ENCODE results near the gene TRABD. TPM values are rescaled to one million over a fixed set of nuclear protein-coding genes. Genes with fewer than 3 reads are reported as not detected.

TRABD gene
- total RNA-seq, 4 donors from 2014 or later: 21.4 to 30.3 (median 24.5) TPM

DNA sequence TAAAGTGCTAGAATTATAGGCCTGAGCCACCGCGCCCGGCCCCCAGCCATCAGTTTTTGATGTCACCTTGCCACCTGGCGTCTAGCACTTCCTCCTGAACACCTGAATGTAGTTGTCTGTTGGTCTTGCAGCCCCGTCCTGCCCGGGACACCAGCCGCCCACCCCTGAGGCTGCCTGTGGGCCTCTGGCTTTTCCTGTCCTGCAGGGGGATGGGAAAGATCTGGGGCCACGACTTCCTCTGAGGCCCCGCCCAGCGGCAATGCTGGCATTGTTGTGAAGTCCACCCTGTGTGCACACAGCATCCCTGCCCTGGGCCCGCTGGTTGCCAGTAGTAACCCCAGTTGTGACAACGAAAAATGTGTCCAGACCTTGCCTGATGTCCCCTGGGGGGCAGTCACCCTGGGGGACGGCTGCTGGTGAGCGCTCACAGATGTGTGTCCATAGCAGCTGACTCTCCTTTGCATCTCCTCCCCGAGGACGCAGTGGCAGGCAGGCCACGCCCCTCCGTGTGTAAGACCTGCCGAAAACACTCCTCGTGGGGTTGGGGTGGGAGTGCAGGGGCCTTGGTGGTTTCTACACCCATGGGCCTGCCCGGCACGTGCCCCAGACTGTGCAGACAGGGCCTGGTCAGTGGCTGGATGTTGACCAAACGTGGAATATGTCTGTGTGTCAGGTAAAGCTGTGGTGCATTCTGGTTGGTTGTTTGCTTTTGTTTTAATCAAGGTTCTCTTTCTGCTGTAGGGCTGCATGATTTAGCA is 21.8 kb downstream of the TRABD start:
- H3K36me3 ChIP-seq: peaks cover 0 to 31% of the 10 kb centered on the region in 2 donors
- TF ChIP-seq POLR2A (IDR thresholded peaks at IDR 0.05) (no peak), CTCF (IDR thresholded peaks at IDR 0.05 in 4 of 5, conservative IDR thresholded peaks at IDR 0.05 in 1 of 5) (no peak)
- intact Hi-C loops (cut with DNase I; ENCODE audit: low total_unique reads): loop anchor here (1.0 to 10.0 kb wide), 3 partner anchors 60 to 273 kb away; no protein-coding TSS in a partner anchor
- peaks cover 25 to 32% of the 10 kb centered on the region in 2 donors for H3K4me1 ChIP-seq
- H3K27me3 ChIP-seq: no peaks in the 10 kb centered on the region
- in situ Hi-C loops (cut with MboI; ENCODE audit: low sequenced_read_pairs in 4 of 4): loop anchor here in 1 of 4 donors (10.0 kb wide), 1 partner anchor 273 kb away; no protein-coding TSS in a partner anchor
- no peak overlapping the region for H3K4me3 ChIP-seq
- no peak for ATAC-seq
- H3K9me3 ChIP-seq: no peaks in the 10 kb centered on the region
- H3K27ac ChIP-seq: peak overlapping the region; percentile 74 to 89 (median 82)
- DNase-seq: no peak

DNA sequence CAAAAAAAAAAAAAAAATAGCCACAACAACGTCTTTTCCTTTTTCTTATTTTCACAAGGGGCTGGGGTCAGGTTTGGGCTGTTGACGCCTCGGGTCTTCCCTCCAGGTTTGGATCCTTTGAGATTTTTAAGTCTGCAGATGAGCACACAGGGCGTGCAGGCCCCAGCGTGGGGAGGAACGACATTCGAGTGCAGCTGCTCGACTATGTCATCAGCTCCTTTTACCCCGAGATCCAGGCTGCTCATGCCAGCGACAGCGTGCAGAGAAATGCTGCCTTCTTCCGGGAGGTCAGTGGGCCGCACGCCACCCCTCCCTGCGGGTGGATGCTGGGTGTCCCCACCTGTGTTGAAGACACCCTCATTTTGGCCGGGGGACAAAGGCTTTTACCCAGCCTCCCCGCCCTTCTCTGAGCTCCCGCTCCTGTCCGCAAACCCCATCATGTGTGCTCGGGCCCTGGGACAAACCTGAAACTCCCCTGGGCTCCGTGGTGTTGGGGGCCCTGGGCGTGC is 22.8 kb downstream of the TRABD start:
- in situ Hi-C loops (cut with MboI; ENCODE audit: low sequenced_read_pairs in 4 of 4): loop anchor here in 1 of 4 donors (10.0 kb wide), 1 partner anchor 274 kb away; no protein-coding TSS in a partner anchor
- ATAC-seq (no peak), DNase-seq (no peak)
- no peak overlapping the region for H3K4me3 ChIP-seq
- no peaks in the 10 kb centered on the region for H3K9me3 ChIP-seq
- H3K4me1 ChIP-seq: peaks cover 25 to 30% of the 10 kb centered on the region in 2 donors
- H3K27me3 ChIP-seq: no peaks in the 10 kb centered on the region
- peaks cover 0 to 37% of the 10 kb centered on the region in 2 donors for H3K36me3 ChIP-seq
- intact Hi-C loops (cut with DNase I; ENCODE audit: low total_unique reads): loop anchor here (1.0 to 10.0 kb wide), 3 partner anchors 61 to 274 kb away; no protein-coding TSS in a partner anchor
- H3K27ac ChIP-seq: peak overlapping the region in 2 of 4 donors; percentile 23 to 83
- TF ChIP-seq POLR2A (IDR thresholded peaks at IDR 0.05) (no peak), CTCF (IDR thresholded peaks at IDR 0.05 in 4 of 5, conservative IDR thresholded peaks at IDR 0.05 in 1 of 5) (no peak)

- Histone ChIP-seq H3K27ac (peak overlapping the region in 3 of 4 donors; percentile 23 to 83 (median 24)), H3K4me3 (no peak overlapping the region), H3K4me1 (peaks cover 25 to 30% of the 10 kb centered on the region in 2 donors), H3K9me3 (no peaks in the 10 kb centered on the region), H3K27me3 (no peaks in the 10 kb centered on the region), H3K36me3 (peaks cover 0 to 43% of the 10 kb centered on the region in 2 donors)
- ATAC-seq (no peak), DNase-seq (no peak)
- TF ChIP-seq CTCF (IDR thresholded peaks at IDR 0.05 in 4 of 5, conservative IDR thresholded peaks at IDR 0.05 in 1 of 5) (no peak), POLR2A (IDR thresholded peaks at IDR 0.05) (no peak)
- in situ Hi-C loops (cut with MboI; ENCODE audit: low sequenced_read_pairs in 4 of 4): loop anchor here in 1 of 4 donors (10.0 kb wide), 1 partner anchor 274 kb away; no protein-coding TSS in a partner anchor
- intact Hi-C loops (cut with DNase I; ENCODE audit: low total_unique reads): loop anchor here (1.0 to 10.0 kb wide), 3 partner anchors 62 to 274 kb away; no protein-coding TSS in a partner anchor
Observed at GRCh38 chr22:50208939-50209892, 23.5 kb downstream of the TRABD start.

DNA sequence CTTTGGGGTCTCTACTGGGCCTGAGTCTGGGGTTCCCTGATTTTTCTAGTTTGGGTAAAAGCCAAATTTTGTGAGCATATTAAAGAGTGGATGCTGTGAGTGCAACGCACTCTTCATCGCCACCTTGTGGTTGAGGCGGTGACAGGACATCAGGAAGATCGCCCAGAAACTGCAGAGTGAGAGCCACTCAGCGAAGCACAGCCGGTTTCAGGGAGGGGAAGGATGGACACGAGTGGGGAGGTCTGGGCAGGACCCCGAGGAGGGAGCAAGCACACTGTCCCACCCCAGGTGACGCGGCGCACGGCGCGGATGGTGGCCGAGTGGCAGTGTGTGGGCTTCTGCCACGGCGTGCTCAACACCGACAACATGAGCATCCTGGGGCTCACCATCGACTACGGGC is 24.2 kb downstream of the TRABD start:
- intact Hi-C loops (cut with DNase I; ENCODE audit: low total_unique reads) (loop anchor here (5.0 to 10.0 kb wide), 3 partner anchors 42 to 275 kb away; partner anchors contain the start of gene HDAC10), in situ Hi-C loops (cut with MboI; ENCODE audit: low sequenced_read_pairs in 4 of 4) (loop anchor here in 1 of 4 donors (10.0 kb wide), 1 partner anchor 275 kb away; no protein-coding TSS in a partner anchor)
- peak in 1 of 2 donors; percentile 19 for ATAC-seq
- Histone ChIP-seq H3K36me3 (peaks cover 0 to 50% of the 10 kb centered on the region in 2 donors), H3K27me3 (no peaks in the 10 kb centered on the region), H3K4me3 (no peak overlapping the region), H3K9me3 (no peaks in the 10 kb centered on the region), H3K4me1 (peaks cover 20 to 26% of the 10 kb centered on the region in 2 donors), H3K27ac (peak overlapping the region in 1 of 4 donors; percentile 83)
- TF ChIP-seq POLR2A (IDR thresholded peaks at IDR 0.05) (no peak), CTCF (IDR thresholded peaks at IDR 0.05 in 4 of 5, conservative IDR thresholded peaks at IDR 0.05 in 1 of 5) (peak; percentile 54 to 87 (median 77))
- DNase-seq: peak in 1 of 2 donors; percentile 64

All from gastrocnemius medialis (tissue), 4 donors.